ENCODE results near the gene TBPL1.

Gene TBPL1

DNA sequence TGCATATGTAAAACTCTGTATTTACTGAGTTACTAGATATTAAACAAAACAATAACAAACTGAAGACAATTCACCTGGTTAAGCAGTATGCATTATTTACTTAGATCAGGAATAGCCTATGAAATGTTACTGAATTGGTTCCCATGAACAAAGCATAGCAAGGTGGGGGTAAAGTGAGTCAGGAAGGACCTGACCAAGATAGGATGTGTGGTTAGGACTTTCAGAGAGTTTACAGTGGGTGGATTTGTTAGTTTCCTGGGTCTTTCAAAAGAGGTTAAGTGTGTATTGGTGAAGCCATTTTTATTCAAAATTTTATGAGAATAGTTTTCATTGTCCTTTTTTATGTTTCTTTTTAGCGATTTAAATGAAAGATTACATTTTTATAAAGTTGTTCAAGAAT is 32.9 kb downstream of the TBPL1 start:
- no peak for TF ChIP-seq CTCF (IDR thresholded peaks at IDR 0.05)
- Histone ChIP-seq H3K9me3 (ENCODE audit: control insufficient read depth, low read length) (no peaks in the 10 kb centered on the region), H3K4me3 (ENCODE audit: low read depth, low read length) (no peak overlapping the region), H2AFZ (no peak overlapping the region), H3K36me3 (ENCODE audit: control insufficient read depth, insufficient read depth, low read length) (no peaks in the 10 kb centered on the region), H3K9ac (no peak overlapping the region), H3K27me3 (ENCODE audit: control insufficient read depth, insufficient read depth, low read length) (no peaks in the 10 kb centered on the region), H3K4me2 (ENCODE audit: low read length) (no peak overlapping the region), H3K79me2 (no peaks in the 10 kb centered on the region), H3K27ac (no peak overlapping the region), H3K4me1 (no peaks in the 10 kb centered on the region)

DNA sequence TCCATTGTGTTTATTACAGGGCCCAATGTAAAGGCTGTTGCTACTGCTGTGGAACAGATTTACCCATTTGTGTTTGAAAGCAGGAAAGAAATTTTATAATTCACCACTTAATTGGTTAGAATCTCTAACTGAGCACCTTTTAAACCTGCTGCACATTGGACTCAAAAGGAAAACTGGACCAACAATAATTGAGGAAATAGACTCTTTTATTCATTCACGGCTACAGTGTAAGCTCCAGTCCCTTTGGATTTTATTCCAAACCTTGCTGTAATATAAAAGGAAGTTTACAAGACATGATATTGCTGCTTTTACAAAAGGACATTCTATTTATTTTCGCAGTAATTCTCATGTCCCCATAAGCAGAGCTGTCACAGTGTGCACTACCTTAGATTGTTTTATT is 33.9 kb downstream of the TBPL1 start:
- Histone ChIP-seq H3K9me3 (ENCODE audit: control insufficient read depth, low read length) (no peaks in the 10 kb centered on the region), H3K79me2 (no peaks in the 10 kb centered on the region), H3K4me1 (no peaks in the 10 kb centered on the region), H3K27ac (no peak overlapping the region), H3K4me3 (ENCODE audit: low read depth, low read length) (no peak overlapping the region), H3K4me2 (ENCODE audit: low read length) (no peak overlapping the region), H3K27me3 (ENCODE audit: control insufficient read depth, insufficient read depth, low read length) (no peaks in the 10 kb centered on the region), H2AFZ (no peak overlapping the region), H3K9ac (no peak overlapping the region), H3K36me3 (ENCODE audit: control insufficient read depth, insufficient read depth, low read length) (no peaks in the 10 kb centered on the region)
- TF ChIP-seq CTCF (IDR thresholded peaks at IDR 0.05): no peak

- Histone ChIP-seq H2AFZ (no peak overlapping the region), H3K4me3 (ENCODE audit: low read depth, low read length) (no peak overlapping the region), H3K4me2 (ENCODE audit: low read length) (no peak overlapping the region), H3K36me3 (ENCODE audit: control insufficient read depth, insufficient read depth, low read length) (no peaks in the 10 kb centered on the region), H3K79me2 (no peaks in the 10 kb centered on the region), H3K9me3 (ENCODE audit: control insufficient read depth, low read length) (no peaks in the 10 kb centered on the region), H3K27me3 (ENCODE audit: control insufficient read depth, insufficient read depth, low read length) (no peaks in the 10 kb centered on the region), H3K9ac (no peak overlapping the region), H3K4me1 (no peaks in the 10 kb centered on the region), H3K27ac (no peak overlapping the region)
- TF ChIP-seq CTCF (IDR thresholded peaks at IDR 0.05): no peak
Measured at GRCh38 chr6:133989525-133989924, 36.5 kb downstream of the TBPL1 start.

GRCh38 chr6:133990321-133990720 is 37.3 kb downstream of the TBPL1 start:
- H3K4me1 ChIP-seq: no peaks in the 10 kb centered on the region
- no peaks in the 10 kb centered on the region for H3K79me2 ChIP-seq
- H3K9me3 ChIP-seq (ENCODE audit: control insufficient read depth, low read length): no peaks in the 10 kb centered on the region
- no peak overlapping the region for H3K4me2 ChIP-seq (ENCODE audit: low read length)
- TF ChIP-seq CTCF (IDR thresholded peaks at IDR 0.05): no peak
- H2AFZ ChIP-seq: no peak overlapping the region
- H3K4me3 ChIP-seq (ENCODE audit: low read depth, low read length): no peak overlapping the region
- no peaks in the 10 kb centered on the region for H3K36me3 ChIP-seq (ENCODE audit: control insufficient read depth, insufficient read depth, low read length)
- H3K27ac ChIP-seq: no peak overlapping the region
- H3K27me3 ChIP-seq (ENCODE audit: control insufficient read depth, insufficient read depth, low read length): no peaks in the 10 kb centered on the region
- H3K9ac ChIP-seq: no peak overlapping the region

GRCh38 chr6:133991096-133991593 is 38.1 kb downstream of the TBPL1 start:
- no peaks in the 10 kb centered on the region for H3K9me3 ChIP-seq (ENCODE audit: control insufficient read depth, low read length)
- H3K79me2 ChIP-seq: no peaks in the 10 kb centered on the region
- no peaks in the 10 kb centered on the region for H3K36me3 ChIP-seq (ENCODE audit: control insufficient read depth, insufficient read depth, low read length)
- no peak overlapping the region for H3K27ac ChIP-seq
- H3K27me3 ChIP-seq (ENCODE audit: control insufficient read depth, insufficient read depth, low read length): no peaks in the 10 kb centered on the region
- H3K4me3 ChIP-seq (ENCODE audit: low read depth, low read length): no peak overlapping the region
- H3K9ac ChIP-seq: no peak overlapping the region
- no peak for TF ChIP-seq CTCF (IDR thresholded peaks at IDR 0.05)
- no peak overlapping the region for H3K4me2 ChIP-seq (ENCODE audit: low read length)
- no peaks in the 10 kb centered on the region for H3K4me1 ChIP-seq
- H2AFZ ChIP-seq: no peak overlapping the region
